IPS-20b (cell line): Measurements from ENCODE around the gene IGSF9.

Experiments
- H3K27ac ChIP-seq: one replicate; pipeline ENCODE4 v1.5.1; 2013; ENCODE audit warnings: low read length
- H3K27me3 ChIP-seq: 2 replicates; pipeline ENCODE4 v1.6.1; 2013; ENCODE audit warnings: mild to moderate bottlenecking, low read length, inconsistent platforms; ENCODE audit not compliant: insufficient read depth
- H3K36me3 ChIP-seq: 2 replicates; pipeline ENCODE4 v1.6.1; 2013; ENCODE audit warnings: low read depth, mild to moderate bottlenecking, inconsistent platforms, low read length, moderate library complexity; ENCODE audit not compliant: insufficient read depth
- H3K4me1 ChIP-seq: 2 replicates; pipeline ENCODE4 v1.6.1; 2013; ENCODE audit warnings: mild to moderate bottlenecking, control low read depth, inconsistent platforms, low read length, moderate library complexity; ENCODE audit not compliant: insufficient read depth
- H3K4me3 ChIP-seq: 2 replicates; pipeline ENCODE4 v1.5.1; 2013; ENCODE audit warnings: mild to moderate bottlenecking, low read length, inconsistent platforms
- H3K9ac ChIP-seq: 2 replicates; pipeline ENCODE4 v1.6.1; 2013; ENCODE audit warnings: low read depth, mild to moderate bottlenecking, inconsistent platforms, low read length, moderate library complexity
- H3K9me3 ChIP-seq: 2 replicates; pipeline ENCODE4 v1.6.1; 2013; ENCODE audit warnings: mild to moderate bottlenecking, low read depth, low read length, inconsistent platforms; ENCODE audit not compliant: insufficient read depth

IGSF9 gene

GRCh38 chr1:159955456-159955855 lies 10.0 kb upstream of the IGSF9 start:
- Histone ChIP-seq H3K36me3 (no peaks in the 10 kb centered on the region), H3K27me3 (no peaks in the 10 kb centered on the region; the same call in 1 of the 2 replicates), H3K27ac (no peak overlapping the region), H3K4me3 (no peak overlapping the region), H3K9ac (no peak overlapping the region), H3K9me3 (no peaks in the 10 kb centered on the region), H3K4me1 (no peaks in the 10 kb centered on the region)

GRCh38 chr1:159953536-159954515 lies 8.4 kb upstream of the IGSF9 start, which contains the start of gene SLAMF9:
Gene SLAMF9 (minus strand): TSS chr1:159954237. CDS start chr1:159954137, 100 bp downstream.
- H3K36me3 ChIP-seq: no peaks in the 10 kb centered on the region
- no peaks in the 10 kb centered on the region for H3K9me3 ChIP-seq
- H3K27ac ChIP-seq: no peak within 1 kb of the TSS
- no peaks in the 10 kb centered on the region; the same call in 1 of the 2 replicates for H3K27me3 ChIP-seq
- H3K9ac ChIP-seq: no peak within 1 kb of the TSS; the same call in 1 of the 2 replicates
- H3K4me3 ChIP-seq: no peak within 1 kb of the TSS
- H3K4me1 ChIP-seq: no peaks in the 10 kb centered on the region

- Histone ChIP-seq H3K9me3 (no peaks in the 10 kb centered on the region), H3K4me1 (no peaks in the 10 kb centered on the region), H3K27me3 (no peaks in the 10 kb centered on the region; the same call in 1 of the 2 replicates), H3K9ac (no peak overlapping the region), H3K4me3 (no peak overlapping the region), H3K36me3 (no peaks in the 10 kb centered on the region), H3K27ac (no peak overlapping the region)
These were observed 7.5 kb upstream of the IGSF9 start for GRCh38 chr1:159952932-159953331.

- Histone ChIP-seq H3K27ac (no peak overlapping the region), H3K27me3 (no peaks in the 10 kb centered on the region; the same call in 1 of the 2 replicates), H3K4me1 (peaks cover under 1% of the 10 kb centered on the region), H3K9ac (no peak overlapping the region), H3K4me3 (no peak overlapping the region), H3K36me3 (no peaks in the 10 kb centered on the region), H3K9me3 (no peaks in the 10 kb centered on the region)
These were observed 6.1 kb upstream of the IGSF9 start for GRCh38 chr1:159951551-159951950.

GRCh38 chr1:159951016-159951415 lies 5.6 kb upstream of the IGSF9 start:
- no peak overlapping the region for H3K4me3 ChIP-seq
- H3K27me3 ChIP-seq: no peaks in the 10 kb centered on the region; the same call in 1 of the 2 replicates
- H3K4me1 ChIP-seq: peaks cover 6% of the 10 kb centered on the region
- H3K36me3 ChIP-seq: no peaks in the 10 kb centered on the region
- H3K9me3 ChIP-seq: no peaks in the 10 kb centered on the region
- no peak overlapping the region for H3K27ac ChIP-seq
- H3K9ac ChIP-seq: no peak overlapping the region

GRCh38 chr1:159949981-159950381 lies 4.6 kb upstream of the IGSF9 start:
- Histone ChIP-seq H3K9me3 (no peaks in the 10 kb centered on the region), H3K27ac (no peak overlapping the region), H3K36me3 (no peaks in the 10 kb centered on the region), H3K4me3 (no peak overlapping the region), H3K9ac (no peak overlapping the region), H3K4me1 (peaks cover 6% of the 10 kb centered on the region), H3K27me3 (no peaks in the 10 kb centered on the region; the same call in 1 of the 2 replicates)

- H3K4me1 ChIP-seq: peaks cover 14% of the 10 kb centered on the region
- no peak overlapping the region for H3K9ac ChIP-seq
- H3K27me3 ChIP-seq: no peaks in the 10 kb centered on the region; the same call in 1 of the 2 replicates
- H3K27ac ChIP-seq: no peak overlapping the region
- no peaks in the 10 kb centered on the region for H3K9me3 ChIP-seq
- H3K36me3 ChIP-seq: no peaks in the 10 kb centered on the region
- no peak overlapping the region for H3K4me3 ChIP-seq
These were observed 3.7 kb upstream of the IGSF9 start for GRCh38 chr1:159949123-159949522.

GRCh38 chr1:159947942-159948341 lies 2.5 kb upstream of the IGSF9 start:
- Histone ChIP-seq H3K9me3 (no peaks in the 10 kb centered on the region), H3K9ac (no peak overlapping the region), H3K4me1 (peaks cover 16% of the 10 kb centered on the region), H3K27me3 (no peaks in the 10 kb centered on the region), H3K36me3 (no peaks in the 10 kb centered on the region), H3K27ac (no peak overlapping the region), H3K4me3 (no peak overlapping the region)

GRCh38 chr1:159946242-159947187 lies 1.1 kb upstream of the IGSF9 start:
- peak overlapping the region; percentile 95 for H3K4me3 ChIP-seq
- H3K27ac ChIP-seq: peak overlapping the region; percentile 1
- H3K9me3 ChIP-seq: no peaks in the 10 kb centered on the region
- H3K36me3 ChIP-seq: no peaks in the 10 kb centered on the region
- H3K4me1 ChIP-seq: peaks cover 19% of the 10 kb centered on the region
- peak overlapping the region; percentile 93; the same call in 1 of the 2 replicates for H3K9ac ChIP-seq
- no peaks in the 10 kb centered on the region for H3K27me3 ChIP-seq

- Histone ChIP-seq H3K4me1 (peaks cover 19% of the 10 kb centered on the region), H3K9ac (peak overlapping the region; percentile 93; the same call in 1 of the 2 replicates), H3K36me3 (peaks cover 11% of the 10 kb centered on the region; the same call in 1 of the 2 replicates), H3K9me3 (no peaks in the 10 kb centered on the region), H3K27me3 (no peaks in the 10 kb centered on the region), H3K4me3 (peak overlapping the region; percentile 95), H3K27ac (peak overlapping the region; percentile 94)
These were observed 574 bp downstream of the IGSF9 start for GRCh38 chr1:159944623-159945455.
